K562 (cell line): ENCODE data around the gene TMEM129. TPM values are rescaled to one million over a fixed set of nuclear protein-coding genes. Genes with fewer than 3 reads are reported as not detected.

Source experiments
- ATAC-seq: fragments of 200-7000 bp; cut with Tn5 transposase; 3 replicates; pipeline ENCODE4 v1.9.1; 2020; ENCODE audit warnings: moderate library complexity
- BruUV-seq: library from RNA; stranded (reverse); fragments of 400-500 nt; replicated peaks from 2 replicates; lab custom pipeline; 2021; lab: Mats Ljungman, UMichigan
- CTCF ChIA-PET: fragments of 300-600 bp; formaldehyde crosslinking; extraction: SDS; loops from one replicate; lab custom pipeline; 2021; ENCODE audit warnings: low intra/inter-chr PET ratio; lab: Yijun Ruan, JAX
- POLR2A ChIA-PET: fragments of 300-600, 350-650 bp; sonication (Branson Sonifier 250); formaldehyde crosslinking; extraction: SDS; loops from one replicate; lab custom pipeline; 2021; ENCODE audit warnings: antibody characterized with exemption, inconsistent platforms; lab: Yijun Ruan, JAX
- DNase-seq, 4 experiments: peaks; one replicate each; pipeline versions ENCODE4 v3.0.0 to v3.0.0-alpha.2; 2011 to 2018; ENCODE audit warnings: low spot score in 3 of 4, mixed read lengths in 3 of 4; ENCODE audit errors: extremely low read depth in 1 of 4
- FAIRE-seq: peaks from 2 replicates; lab custom pipeline; 2011; peaks lifted over from hg19 to GRCh38; lab: Jason Lieb, UNC
- H2AFZ ChIP-seq: 2 replicates; pipeline ENCODE4 v1.6.0; 2011; ENCODE audit warnings: low read depth, low read length, control low read depth, inconsistent platforms
- H3K27ac ChIP-seq: fragments of 200-600 bp; 3 replicates; pipeline ENCODE4 v1.8.0; 2011; ENCODE audit warnings: low read depth, mild to moderate bottlenecking, control low read depth, inconsistent platforms, low read length, moderate library complexity, mixed read lengths; ENCODE audit errors: extremely low read depth
- H3K27me3 ChIP-seq, 2 experiments: fragments of 300-600 bp in 1 of 2; 2 replicates in 1 of 2; 3 replicates in 1 of 2; pipeline versions ENCODE4 v1.6.0 to v1.8.0; 2011; ENCODE audit warnings: inconsistent platforms in 2 of 2, low read length in 2 of 2, mild to moderate bottlenecking in 1 of 2, mixed read lengths in 1 of 2, moderate library complexity in 1 of 2; ENCODE audit not compliant: control insufficient read depth in 2 of 2, insufficient read depth in 2 of 2
- H3K36me3 ChIP-seq: fragments of 300-600 bp; 3 replicates; pipeline ENCODE4 v1.8.0; 2011; ENCODE audit warnings: mild to moderate bottlenecking, low read length, inconsistent platforms; ENCODE audit not compliant: control insufficient read depth, insufficient read depth
- H3K4me1 ChIP-seq, 2 experiments: fragments of 200-600 bp in 1 of 2; replicated peaks in 1 of 2; 2 replicates in 1 of 2; 3 replicates in 1 of 2; pipeline versions ENCODE4 v1.5.1 to v1.8.0; 2011; ENCODE audit warnings: inconsistent platforms in 2 of 2, low read length in 2 of 2, mild to moderate bottlenecking in 1 of 2, mixed read lengths in 1 of 2, moderate library complexity in 1 of 2; ENCODE audit not compliant: control insufficient read depth in 2 of 2, insufficient read depth in 2 of 2
- H3K4me2 ChIP-seq: 2 replicates; pipeline ENCODE4 v1.6.1; 2011; ENCODE audit warnings: low read length, control low read depth, inconsistent platforms, mixed read lengths; ENCODE audit not compliant: insufficient read depth
- H3K4me3 ChIP-seq: fragments of 200-600 bp; sonication (generic), shearing (Covaris generic); 2 replicates; pipeline ENCODE4 v1.5.1; 2016; ENCODE audit warnings: control low read depth, inconsistent platforms
- H3K79me2 ChIP-seq: fragments of 200-600 bp; 3 replicates; pipeline ENCODE4 v1.8.0; 2011; ENCODE audit warnings: low read length, inconsistent platforms; ENCODE audit not compliant: control insufficient read depth, insufficient read depth
- H3K9ac ChIP-seq, 2 experiments: 2 replicates each; pipeline versions ENCODE4 v1.6.0 to v1.6.1; 2011; ENCODE audit warnings: low read depth in 2 of 2, low read length in 2 of 2, control low read depth in 1 of 2, inconsistent platforms in 1 of 2, mild to moderate bottlenecking in 1 of 2, mixed read lengths in 1 of 2; ENCODE audit not compliant: insufficient read depth in 1 of 2
- H3K9me1 ChIP-seq: one replicate; pipeline ENCODE4 v1.6.0; 2011; ENCODE audit warnings: inconsistent platforms, mild to moderate bottlenecking, low read length, moderate library complexity; ENCODE audit not compliant: control insufficient read depth, insufficient read depth
- H3K9me3 ChIP-seq: replicated peaks from 2 replicates; pipeline ENCODE4 v1.5.1; 2011; ENCODE audit warnings: low read depth, low read length, inconsistent platforms; ENCODE audit not compliant: control insufficient read depth, insufficient read depth
- H4K20me1 ChIP-seq: replicated peaks from 2 replicates; pipeline ENCODE4 v1.6.1; 2011; ENCODE audit warnings: low read length, inconsistent platforms, mixed read lengths; ENCODE audit not compliant: control insufficient read depth, insufficient read depth
- DMBX1 ChIP-seq: fragments of 250-450 bp; sonication (Bioruptor Pico); IDR thresholded peaks from 2 replicates; pipeline ENCODE4 v1.8.0; 2022; ENCODE audit warnings: inconsistent platforms, mild to moderate bottlenecking, moderate library complexity, borderline replicate concordance
- EP300 ChIP-seq: IDR thresholded peaks from 2 replicates; pipeline ENCODE4 v1.6.1; 2012; ENCODE audit warnings: low read length, improper control_type of control experiment
- FOS ChIP-seq: IDR thresholded peaks from 3 replicates; pipeline ENCODE4 v1.6.1; 2011; ENCODE audit not compliant: insufficient read length; ENCODE audit errors: extremely low read depth
- MYC ChIP-seq, 2 experiments: fragments of 250-450 bp in 1 of 2; sonication (Bioruptor Pico) in 1 of 2; IDR thresholded peaks; 2 replicates each; pipeline versions ENCODE4 v1.5.1 to v1.6.1; 2012 to 2021; ENCODE audit warnings: low read depth in 2 of 2, borderline replicate concordance in 1 of 2, improper control_type of control experiment in 1 of 2, low read length in 1 of 2, mild to moderate bottlenecking in 1 of 2, moderate library complexity in 1 of 2
- TEAD1 ChIP-seq, 2 experiments: fragments of 450-650 bp in 1 of 2; sonication (generic) in 1 of 2; formaldehyde crosslinking; IDR thresholded peaks; 2 replicates each; pipeline versions ENCODE4 v1.4.0 to v1.8.0; 2020 to 2022; ENCODE audit warnings: mild to moderate bottlenecking in 2 of 2, missing genetic modification reagents in 1 of 2
- YBX1 ChIP-seq: fragments of 450-650 bp; IDR thresholded peaks from 2 replicates; pipeline ENCODE4 v1.7.1; 2016; ENCODE audit warnings: mild to moderate bottlenecking
- ZBED1 ChIP-seq: IDR thresholded peaks from 2 replicates; pipeline ENCODE4 v1.6.1; 2014
- ZNF507 ChIP-seq: conservative IDR thresholded peaks from 2 replicates; pipeline ENCODE4 v1.6.1; 2017; ENCODE audit warnings: missing genetic modification characterization, missing compliant biosample characterization
- WGBS: fragments of 100-300 bp; shearing (Covaris generic); methylation state at CpG from one replicate; pipeline ENCODE4 v1.1.6; 2016; ENCODE audit warnings: low coverage, mixed read lengths; ENCODE audit not compliant: insufficient coverage; ENCODE audit errors: missing lambda C conversion rate; 5-methylcytosine and 5-hydroxymethylcytosine counted together
- in situ Hi-C: fragments of 300-500 bp; cut with MboI; formaldehyde crosslinking; loops from 4 replicates; pipeline ENCODE4 v1.15.0; 2018; ENCODE audit warnings: inconsistent platforms, mixed read lengths
- intact Hi-C: fragments of 100-400 bp; cut with micrococcal nuclease; formaldehyde crosslinking; loops from 2 replicates; pipeline ENCODE4 v1.14.2; 2022
- polyA plus RNA-seq, 8 experiments: library from polyadenylated mRNA; depleted of rRNA in 4 of 8; stranded (reverse) in 5 of 8; unstranded in 3 of 8; fragments of >200 nt; fragmentation: Nextera tagmentation in 2 of 8; fragmentation: Illumina TruSeq in 1 of 8; extraction: Ambion mirVana in 2 of 8; extraction: Trizol in 1 of 8; gene quantifications; 2 replicates each; pipeline versions ENCODE4 v1.2.1 to v1.2.3, GENCODE V29; 2011 to 2014; ENCODE audit warnings: inconsistent platforms in 1 of 8, missing spikeins in 1 of 8
- total RNA-seq, 7 experiments: library from RNA; depleted of rRNA in 6 of 7; stranded (reverse); fragments of >200 nt in 6 of 7; fragmentation: Illumina TruSeq in 2 of 7; extraction: Trizol in 2 of 7; gene quantifications; 2 replicates each; pipeline versions ENCODE4 v1.2.1 to v1.2.3, GENCODE V29; 2011 to 2021; ENCODE audit warnings: low replicate concordance in 1 of 7
- TF ChIP-seq, protein P1 (sequence below): sonication (generic); formaldehyde crosslinking; IDR thresholded peaks from 2 replicates; pipeline ENCODE4 v1.5.0; 2020; ENCODE audit warnings: missing genetic modification reagents
- TF ChIP-seq, protein P2 (sequence below), 2 experiments: fragments of 450-650 bp in 1 of 2; sonication (generic) in 1 of 2; formaldehyde crosslinking in 1 of 2; IDR thresholded peaks in 1 of 2; conservative IDR thresholded peaks in 1 of 2; 2 replicates each; pipeline versions ENCODE4 v1.6.1 to v1.8.1; 2016 to 2023; ENCODE audit warnings: mild to moderate bottlenecking in 2 of 2, moderate library complexity in 2 of 2, inconsistent platforms in 1 of 2, missing genetic modification reagents in 1 of 2

The TMEM129 gene
- total and polyA plus RNA-seq, 9 of the 15 experiments (the other 6 are each of a cell fraction or from before 2014, with no cell fraction given): 0.34 to 47.2 (median 18.8) TPM

DNA sequence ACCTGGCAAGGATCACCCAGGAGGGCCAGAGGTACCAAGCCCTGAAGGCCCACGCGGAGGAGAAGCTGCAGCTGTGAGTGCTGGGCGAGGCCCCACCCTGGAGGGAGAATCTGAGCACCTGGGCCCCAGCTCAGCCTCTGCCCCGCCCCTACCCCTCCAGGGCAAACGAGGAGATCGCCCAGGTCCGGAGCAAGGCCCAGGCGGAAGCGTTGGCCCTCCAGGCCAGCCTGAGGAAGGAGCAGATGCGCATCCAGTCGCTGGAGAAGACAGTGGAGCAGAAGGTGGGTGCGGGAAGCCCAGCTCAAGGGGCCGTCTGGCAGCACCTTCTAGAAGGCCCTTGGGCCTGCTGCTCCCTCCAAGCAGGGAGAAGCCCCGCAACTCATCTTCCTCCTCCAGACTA is 23.4 kb upstream of the TMEM129 start:
- no TSS peak for BruUV-seq
- CTCF ChIA-PET: interaction anchor here (6.2 kb wide), 1 partner anchor 65 kb away, joined by 94 read pairs; no protein-coding TSS in a partner anchor
- Histone ChIP-seq H3K4me3 (no peak overlapping the region), H3K9ac (peak overlapping the region in 1 of 2 experiments; percentile 13; a peak in 1 of 4 replicates), H3K4me1 (peaks cover 0 to 60% of the 10 kb centered on the region in 2 experiments; a peak in 2 of 5 replicates), H4K20me1 (no peaks in the 10 kb centered on the region), H3K79me2 (no peaks in the 10 kb centered on the region)
- ATAC-seq (no peak), DNase-seq (no peak)
- POLR2A ChIA-PET: interaction anchor here (0.6 to 1.4 kb wide), 5 partner anchors 12 to 970 kb away, joined by 3 to 4 read pairs (median 3); partner anchors contain the start of gene CFAP99
- no peak for TF ChIP-seq DMBX1
- no peak for TF ChIP-seq YBX1
- TF ChIP-seq, protein P1, sequence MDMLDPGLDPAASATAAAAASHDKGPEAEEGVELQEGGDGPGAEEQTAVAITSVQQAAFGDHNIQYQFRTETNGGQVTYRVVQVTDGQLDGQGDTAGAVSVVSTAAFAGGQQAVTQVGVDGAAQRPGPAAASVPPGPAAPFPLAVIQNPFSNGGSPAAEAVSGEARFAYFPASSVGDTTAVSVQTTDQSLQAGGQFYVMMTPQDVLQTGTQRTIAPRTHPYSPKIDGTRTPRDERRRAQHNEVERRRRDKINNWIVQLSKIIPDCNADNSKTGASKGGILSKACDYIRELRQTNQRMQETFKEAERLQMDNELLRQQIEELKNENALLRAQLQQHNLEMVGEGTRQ (CRISPR knock-in tag): no peak
- TF ChIP-seq, protein P2, sequence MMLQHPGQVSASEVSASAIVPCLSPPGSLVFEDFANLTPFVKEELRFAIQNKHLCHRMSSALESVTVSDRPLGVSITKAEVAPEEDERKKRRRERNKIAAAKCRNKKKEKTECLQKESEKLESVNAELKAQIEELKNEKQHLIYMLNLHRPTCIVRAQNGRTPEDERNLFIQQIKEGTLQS (IDR thresholded peaks at IDR 0.05): no peak
- TF ChIP-seq, protein P2 (CRISPR knock-in tag; conservative IDR thresholded peaks at IDR 0.05): no peak
- no peak for TF ChIP-seq TEAD1 (CRISPR knock-in tag; IDR thresholded peaks at IDR 0.05)
- TF ChIP-seq MYC (IDR thresholded peaks at IDR 0.05; ENCODE audit: low read depth, low read length): no peak
- TF ChIP-seq MYC (CRISPR knock-in tag; IDR thresholded peaks at IDR 0.05; ENCODE audit: borderline replicate concordance, low read depth): no peak
- TF ChIP-seq EP300: no peak
- no peak for TF ChIP-seq FOS
- TF ChIP-seq ZNF507 (tag): no peak
- TF ChIP-seq ZBED1: no peak
- TF ChIP-seq, all 486 proteins: peak for 0
- Histone ChIP-seq H3K9me1 (no peaks in the 10 kb centered on the region), H3K27ac (no peak overlapping the region), H2AFZ (no peak overlapping the region), H3K27me3 (no peaks in the 10 kb centered on the region), H3K36me3 (peaks cover 54% of the 10 kb centered on the region; the same call in 2 of the 3 replicates), H3K9me3 (no peaks in the 10 kb centered on the region), H3K4me2 (no peak overlapping the region)
- in situ Hi-C loops: loop anchor here (5.0 kb wide), 2 partner anchors 68 to 148 kb away; no protein-coding TSS in a partner anchor
- FAIRE-seq: no peak
- 81% methylated on average over 12 of the region's 14 CpGs for WGBS
- intact Hi-C loops: no loop called here
